Measurements from ENCODE around the gene NTHL1. TPM values are rescaled to one million over a fixed set of nuclear protein-coding genes. Genes with fewer than 3 reads are reported as not detected.

Gene NTHL1
- polyA plus RNA-seq, 6 donors from 2014 or later: 21.4 to 38.3 (median 26.0) TPM

GRCh38 chr16:1998852-1999801 lies 48.5 kb downstream of the NTHL1 start:
- H3K4me1 Mint-ChIP-seq: peaks cover 0 to 3% (median 1%) of the 10 kb centered on the region in 3 donors
- H3K27me3 Mint-ChIP-seq: no peaks in the 10 kb centered on the region
- H3K27ac Mint-ChIP-seq: peak overlapping the region in 1 of 6 donors; percentile 67
- peak overlapping the region in 2 of 8 donors; percentile 10 to 22 for H3K4me3 Mint-ChIP-seq
- no peaks in the 10 kb centered on the region for H3K9me3 Mint-ChIP-seq
- DNase-seq: no peak
- no peaks in the 10 kb centered on the region for H3K36me3 Mint-ChIP-seq
- ATAC-seq (ENCODE audit: low read depth in 2 of 2): no peak

GRCh38 chr16:1998360-1998835 lies 49.2 kb downstream of the NTHL1 start:
- ATAC-seq (ENCODE audit: low read depth in 2 of 2) (no peak), DNase-seq (no peak)
- Mint-ChIP-seq H3K4me3 (no peak overlapping the region), H3K27ac (peak overlapping the region in 1 of 6 donors; percentile 2), H3K36me3 (no peaks in the 10 kb centered on the region), H3K9me3 (no peaks in the 10 kb centered on the region), H3K4me1 (peaks cover 5 to 7% (median 7%) of the 10 kb centered on the region in 3 donors), H3K27me3 (no peaks in the 10 kb centered on the region)

- Mint-ChIP-seq H3K27ac (peak overlapping the region in 1 of 6 donors; percentile 57), H3K4me3 (no peak overlapping the region), H3K9me3 (no peaks in the 10 kb centered on the region), H3K27me3 (no peaks in the 10 kb centered on the region), H3K36me3 (no peaks in the 10 kb centered on the region), H3K4me1 (peaks cover 5 to 10% (median 9%) of the 10 kb centered on the region in 3 donors)
- ATAC-seq (ENCODE audit: low read depth in 2 of 2): no peak
- DNase-seq: no peak
Observed at GRCh38 chr16:1997494-1998359, 49.9 kb downstream of the NTHL1 start.

GRCh38 chr16:1993731-1994131 lies 53.9 kb downstream of the NTHL1 start:
- DNase-seq (no peak), ATAC-seq (ENCODE audit: low read depth in 2 of 2) (no peak)
- peak overlapping the region in 2 of 8 donors; percentile 57 to 72 for H3K4me3 Mint-ChIP-seq
- no peaks in the 10 kb centered on the region for H3K27me3 Mint-ChIP-seq
- H3K27ac Mint-ChIP-seq: peak overlapping the region in 5 of 6 donors; percentile 17 to 94 (median 88)
- H3K36me3 Mint-ChIP-seq: no peaks in the 10 kb centered on the region
- no peaks in the 10 kb centered on the region for H3K9me3 Mint-ChIP-seq
- peaks cover 18 to 28% (median 22%) of the 10 kb centered on the region in 3 donors for H3K4me1 Mint-ChIP-seq

- Mint-ChIP-seq H3K9me3 (no peaks in the 10 kb centered on the region), H3K27ac (peak overlapping the region in 2 of 6 donors; percentile 17 to 60), H3K4me3 (no peak overlapping the region), H3K27me3 (no peaks in the 10 kb centered on the region), H3K4me1 (peaks cover 19 to 31% (median 26%) of the 10 kb centered on the region in 3 donors), H3K36me3 (no peaks in the 10 kb centered on the region)
- DNase-seq: no peak
- ATAC-seq (ENCODE audit: low read depth in 2 of 2): no peak
Observed at GRCh38 chr16:1992704-1993317, 54.8 kb downstream of the NTHL1 start.

GRCh38 chr16:1991948-1992703 lies 55.5 kb downstream of the NTHL1 start:
- ATAC-seq (ENCODE audit: low read depth in 2 of 2): peak; percentile 62 to 67
- no peaks in the 10 kb centered on the region for H3K36me3 Mint-ChIP-seq
- H3K27ac Mint-ChIP-seq: peak overlapping the region in 5 of 6 donors; percentile 41 to 98 (median 95)
- H3K4me1 Mint-ChIP-seq: peaks cover 23 to 31% (median 26%) of the 10 kb centered on the region in 3 donors
- H3K27me3 Mint-ChIP-seq: no peaks in the 10 kb centered on the region
- H3K9me3 Mint-ChIP-seq: no peaks in the 10 kb centered on the region
- H3K4me3 Mint-ChIP-seq: peak overlapping the region; percentile 56 to 92 (median 84)
- DNase-seq: peak; percentile 90

GRCh38 chr16:1991588-1991947 lies 56.1 kb downstream of the NTHL1 start:
- Mint-ChIP-seq H3K36me3 (no peaks in the 10 kb centered on the region), H3K9me3 (no peaks in the 10 kb centered on the region), H3K27ac (peak overlapping the region; percentile 41 to 98 (median 96)), H3K27me3 (no peaks in the 10 kb centered on the region), H3K4me3 (peak overlapping the region; percentile 81 to 92 (median 85)), H3K4me1 (peaks cover 28 to 31% (median 30%) of the 10 kb centered on the region in 3 donors)
- DNase-seq (peak; percentile 31), ATAC-seq (ENCODE audit: low read depth in 2 of 2) (no peak)

GRCh38 chr16:1991135-1991551 lies 56.5 kb downstream of the NTHL1 start:
- Mint-ChIP-seq H3K36me3 (no peaks in the 10 kb centered on the region), H3K27ac (peak overlapping the region; percentile 87 to 98 (median 96)), H3K27me3 (no peaks in the 10 kb centered on the region), H3K4me1 (peaks cover 29 to 35% (median 31%) of the 10 kb centered on the region in 3 donors), H3K9me3 (no peaks in the 10 kb centered on the region), H3K4me3 (peak overlapping the region; percentile 81 to 92 (median 85))
- ATAC-seq (ENCODE audit: low read depth in 2 of 2): peak; percentile 40 to 68
- peak; percentile 79 for DNase-seq

- peak; percentile 62 for DNase-seq
- H3K36me3 Mint-ChIP-seq: no peaks in the 10 kb centered on the region
- H3K4me3 Mint-ChIP-seq: peak overlapping the region; percentile 81 to 92 (median 85)
- H3K9me3 Mint-ChIP-seq: no peaks in the 10 kb centered on the region
- peak overlapping the region; percentile 87 to 98 (median 96) for H3K27ac Mint-ChIP-seq
- no peaks in the 10 kb centered on the region for H3K27me3 Mint-ChIP-seq
- ATAC-seq (ENCODE audit: low read depth in 2 of 2): peak; percentile 13 to 15
- H3K4me1 Mint-ChIP-seq: peaks cover 29 to 36% (median 31%) of the 10 kb centered on the region in 3 donors
Observed at GRCh38 chr16:1990351-1991134, 57.1 kb downstream of the NTHL1 start.

GRCh38 chr16:1990101-1990350 lies 57.6 kb downstream of the NTHL1 start:
- peak overlapping the region in 3 of 8 donors; percentile 33 to 82 (median 82) for H3K4me3 Mint-ChIP-seq
- no peaks in the 10 kb centered on the region for H3K27me3 Mint-ChIP-seq
- no peaks in the 10 kb centered on the region for H3K9me3 Mint-ChIP-seq
- no peaks in the 10 kb centered on the region for H3K36me3 Mint-ChIP-seq
- H3K4me1 Mint-ChIP-seq: peaks cover 29 to 36% (median 35%) of the 10 kb centered on the region in 3 donors
- DNase-seq: no peak
- H3K27ac Mint-ChIP-seq: peak overlapping the region in 2 of 6 donors; percentile 87 to 94
- ATAC-seq (ENCODE audit: low read depth in 2 of 2): no peak
